ENCODE data around the gene SSBP2. TPM values are rescaled to one million over a fixed set of nuclear protein-coding genes. Genes with fewer than 3 reads are reported as not detected.

The SSBP2 gene
- total and polyA plus RNA-seq, 2 donors (not counting 3 experiments of a cell fraction or from before 2014, with no cell fraction given) = 9.6 to 11.5 TPM

DNA sequence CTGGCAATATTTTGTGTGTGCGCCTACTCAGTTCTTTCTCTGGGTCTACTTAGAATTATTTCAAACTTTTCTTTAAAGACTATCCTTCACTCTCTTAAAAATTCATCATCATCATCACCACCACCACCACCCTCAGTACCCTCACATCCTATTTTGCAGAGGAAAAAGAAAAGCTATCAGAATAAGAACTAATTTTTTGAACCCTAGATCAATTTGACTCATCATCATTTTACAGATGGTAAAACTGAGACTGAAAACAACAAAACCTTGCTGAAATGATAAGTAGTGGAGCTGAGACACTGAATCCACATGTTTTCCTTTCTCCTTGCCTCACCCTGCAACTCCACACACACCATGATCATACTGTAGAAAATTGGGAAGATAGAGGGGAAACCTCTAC is 119.3 kb downstream of the SSBP2 start:
- Histone ChIP-seq H3K4me1 (ENCODE audit: control insufficient read depth, extremely low read depth, insufficient read depth, low read length) (peaks cover 8% of the 10 kb centered on the region), H3K9ac (replicated peaks; ENCODE audit: extremely low read depth, insufficient read depth, low read length) (no peak overlapping the region), H4K20me1 (replicated peaks; ENCODE audit: control insufficient read depth, extremely low read depth, insufficient read depth, low read length) (no peaks in the 10 kb centered on the region), H3K79me2 (ENCODE audit: control insufficient read depth, insufficient read depth, low read length) (no peaks in the 10 kb centered on the region), H3K27ac (ENCODE audit: insufficient read depth, low read depth, low read length) (no peak overlapping the region), H3K4me3 (replicated peaks in 1 of 3; ENCODE audit: insufficient read depth in 1 of 3, low read depth in 1 of 3, low read length in 3 of 3) (no peak overlapping the region), H3K4me2 (ENCODE audit: insufficient read depth, low read length) (no peak overlapping the region), H2AFZ (ENCODE audit: low read depth, low read length) (no peak overlapping the region), H3K27me3 (ENCODE audit: control insufficient read depth in 2 of 2, insufficient read depth in 2 of 2, low read length in 2 of 2) (no peaks in the 10 kb centered on the region), H3K9me3 (replicated peaks; ENCODE audit: control insufficient read depth, insufficient read depth, low read length) (no peaks in the 10 kb centered on the region), H3K36me3 (ENCODE audit: control insufficient read depth in 2 of 2, extremely low read depth in 1 of 2, insufficient read depth in 2 of 2, low read length in 2 of 2) (no peaks in the 10 kb centered on the region), H3K9me1 (replicated peaks; ENCODE audit: control insufficient read depth, extremely low read depth, insufficient read depth, low read length) (no peaks in the 10 kb centered on the region)
- POLR2A ChIA-PET = no interaction called here
- dilution Hi-C loops (cut with MboI; ENCODE audit: extremely low pct_ligation_motif_present, low sequenced_read_pairs) = no loop called here
- BruUV-seq (replicated peaks) = no TSS peak
- TF ChIP-seq, protein P1, sequence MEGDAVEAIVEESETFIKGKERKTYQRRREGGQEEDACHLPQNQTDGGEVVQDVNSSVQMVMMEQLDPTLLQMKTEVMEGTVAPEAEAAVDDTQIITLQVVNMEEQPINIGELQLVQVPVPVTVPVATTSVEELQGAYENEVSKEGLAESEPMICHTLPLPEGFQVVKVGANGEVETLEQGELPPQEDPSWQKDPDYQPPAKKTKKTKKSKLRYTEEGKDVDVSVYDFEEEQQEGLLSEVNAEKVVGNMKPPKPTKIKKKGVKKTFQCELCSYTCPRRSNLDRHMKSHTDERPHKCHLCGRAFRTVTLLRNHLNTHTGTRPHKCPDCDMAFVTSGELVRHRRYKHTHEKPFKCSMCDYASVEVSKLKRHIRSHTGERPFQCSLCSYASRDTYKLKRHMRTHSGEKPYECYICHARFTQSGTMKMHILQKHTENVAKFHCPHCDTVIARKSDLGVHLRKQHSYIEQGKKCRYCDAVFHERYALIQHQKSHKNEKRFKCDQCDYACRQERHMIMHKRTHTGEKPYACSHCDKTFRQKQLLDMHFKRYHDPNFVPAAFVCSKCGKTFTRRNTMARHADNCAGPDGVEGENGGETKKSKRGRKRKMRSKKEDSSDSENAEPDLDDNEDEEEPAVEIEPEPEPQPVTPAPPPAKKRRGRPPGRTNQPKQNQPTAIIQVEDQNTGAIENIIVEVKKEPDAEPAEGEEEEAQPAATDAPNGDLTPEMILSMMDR (IDR thresholded peaks at IDR 0.05; ENCODE audit: extremely low read depth in 1 of 2, insufficient read depth in 1 of 2, low read depth in 1 of 2, low read length in 2 of 2) = no peak
- TF ChIP-seq MYC (IDR thresholded peaks at IDR 0.05; ENCODE audit: low read depth, low read length) (no peak), EZH2 (IDR thresholded peaks at IDR 0.05; ENCODE audit: borderline replicate concordance, low read depth, low read length, severe bottlenecking) (no peak), POLR2A (IDR thresholded peaks at IDR 0.05; ENCODE audit: low read depth, low read length) (no peak)
- CTCF ChIA-PET = no interaction called here
- intact Hi-C loops (cut with micrococcal nuclease) = no loop called here
- no peak for DNase-seq (ENCODE audit: low read depth, low spot score)
- FAIRE-seq = no peak

DNA sequence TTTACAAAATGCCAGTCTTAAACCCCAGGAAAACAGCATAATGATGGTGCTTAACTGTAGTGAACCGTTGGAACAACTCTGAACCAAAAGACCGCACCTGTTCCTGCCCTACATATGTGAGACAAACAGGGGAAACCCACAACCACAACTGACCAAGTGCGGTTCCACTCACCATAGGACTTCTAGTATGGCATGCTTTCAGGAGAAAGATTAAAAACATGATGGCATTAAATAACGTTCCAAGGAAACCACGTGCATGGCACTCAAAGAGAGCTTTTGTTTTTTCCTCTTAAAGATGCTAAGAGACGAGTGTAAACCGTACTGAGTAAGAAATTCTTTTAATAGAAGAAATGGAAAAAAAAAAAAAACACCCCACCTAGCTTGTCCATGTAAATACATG is 119.8 kb downstream of the SSBP2 start:
- DNase-seq (ENCODE audit: low read depth, low spot score) (no peak), FAIRE-seq (no peak)
- Histone ChIP-seq H3K4me3 (replicated peaks in 1 of 3; ENCODE audit: insufficient read depth in 1 of 3, low read depth in 1 of 3, low read length in 3 of 3) (no peak overlapping the region), H4K20me1 (replicated peaks; ENCODE audit: control insufficient read depth, extremely low read depth, insufficient read depth, low read length) (no peaks in the 10 kb centered on the region), H3K9me3 (replicated peaks; ENCODE audit: control insufficient read depth, insufficient read depth, low read length) (no peaks in the 10 kb centered on the region), H3K4me2 (ENCODE audit: insufficient read depth, low read length) (no peak overlapping the region), H3K9ac (replicated peaks; ENCODE audit: extremely low read depth, insufficient read depth, low read length) (no peak overlapping the region), H3K4me1 (ENCODE audit: control insufficient read depth, extremely low read depth, insufficient read depth, low read length) (peaks cover 13% of the 10 kb centered on the region), H3K9me1 (replicated peaks; ENCODE audit: control insufficient read depth, extremely low read depth, insufficient read depth, low read length) (no peaks in the 10 kb centered on the region), H3K36me3 (ENCODE audit: control insufficient read depth in 2 of 2, extremely low read depth in 1 of 2, insufficient read depth in 2 of 2, low read length in 2 of 2) (no peaks in the 10 kb centered on the region), H3K27ac (ENCODE audit: insufficient read depth, low read depth, low read length) (no peak overlapping the region), H3K79me2 (ENCODE audit: control insufficient read depth, insufficient read depth, low read length) (no peaks in the 10 kb centered on the region), H3K27me3 (ENCODE audit: control insufficient read depth in 2 of 2, insufficient read depth in 2 of 2, low read length in 2 of 2) (no peaks in the 10 kb centered on the region), H2AFZ (ENCODE audit: low read depth, low read length) (no peak overlapping the region)
- dilution Hi-C loops (cut with MboI; ENCODE audit: extremely low pct_ligation_motif_present, low sequenced_read_pairs) (no loop called here), intact Hi-C loops (cut with micrococcal nuclease) (no loop called here)
- CTCF ChIA-PET = no interaction called here
- BruUV-seq (replicated peaks) = no TSS peak
- POLR2A ChIA-PET = no interaction called here
- TF ChIP-seq MYC (IDR thresholded peaks at IDR 0.05; ENCODE audit: low read depth, low read length) (no peak), POLR2AphosphoS5 (IDR thresholded peaks at IDR 0.05; ENCODE audit: insufficient read depth, low read depth, low read length) (no peak), FOS (IDR thresholded peaks at IDR 0.05; ENCODE audit: borderline replicate concordance, insufficient read depth, low read length) (no peak), EZH2 (IDR thresholded peaks at IDR 0.05; ENCODE audit: borderline replicate concordance, low read depth, low read length, severe bottlenecking) (no peak), POLR2A (IDR thresholded peaks at IDR 0.05; ENCODE audit: low read depth, low read length) (no peak), GATA2 (IDR thresholded peaks at IDR 0.05; ENCODE audit: insufficient read depth, insufficient read length, low read depth, low read length) (no peak), JUN (IDR thresholded peaks at IDR 0.05; ENCODE audit: borderline replicate concordance, insufficient read depth, insufficient read length, low read depth) (no peak)
- TF ChIP-seq, protein P2, sequence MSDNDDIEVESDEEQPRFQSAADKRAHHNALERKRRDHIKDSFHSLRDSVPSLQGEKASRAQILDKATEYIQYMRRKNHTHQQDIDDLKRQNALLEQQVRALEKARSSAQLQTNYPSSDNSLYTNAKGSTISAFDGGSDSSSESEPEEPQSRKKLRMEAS (IDR thresholded peaks at IDR 0.05; ENCODE audit: insufficient read depth, insufficient read length) = no peak
- TF ChIP-seq, protein P1 (IDR thresholded peaks at IDR 0.05; ENCODE audit: extremely low read depth in 1 of 2, insufficient read depth in 1 of 2, low read depth in 1 of 2, low read length in 2 of 2) = no peak
